Motor neuron (in vitro differentiated cells): ENCODE measurements around the gene CH25H. TPM values are rescaled to one million over a fixed set of nuclear protein-coding genes. Genes with fewer than 3 reads are reported as not detected.

Source experiments
- ATAC-seq, 8 experiments: fragments of 200-7000 bp; cut with Tn5 transposase; replicated peaks in 6 of 8; 2 replicates each; pipeline ENCODE4 v1.8.0; 2021; ENCODE audit warnings: mild to moderate bottlenecking in 8 of 8, moderate library complexity in 8 of 8
- H3K27ac ChIP-seq, 2 donors: fragments of 250-450 bp; sonication (Bioruptor Pico); 2 replicates each; pipeline ENCODE4 v1.9.0; 2021; ENCODE audit warnings: antibody characterized with exemption in 2 of 2, mild to moderate bottlenecking in 2 of 2, moderate library complexity in 1 of 2
- H3K4me1 ChIP-seq, 2 donors: fragments of 250-450 bp; sonication (Bioruptor Pico); replicated peaks in 1 of 2; 2 replicates each; pipeline ENCODE4 v1.6.1; 2021; ENCODE audit warnings: antibody characterized with exemption in 2 of 2, mild to moderate bottlenecking in 2 of 2, moderate library complexity in 1 of 2
- H3K4me3 ChIP-seq, 5 donors: fragments of 250-450 bp; sonication (Bioruptor Pico); 2 replicates each; pipeline ENCODE4 v1.9.0; 2021; ENCODE audit warnings: antibody characterized with exemption in 5 of 5, mild to moderate bottlenecking in 5 of 5, moderate library complexity in 4 of 5
- WGBS, 10 experiments: fragments of 450-650 bp; shearing (Covaris generic); methylation state at CpG; one replicate each; pipeline ENCODE4 v1.0.0; 2022; 5-methylcytosine and 5-hydroxymethylcytosine counted together
- in situ Hi-C, 9 experiments: fragments of 400-800 bp; cut with MboI; loops; one replicate each; pipeline ENCODE4 v1.15.0; 2021; ENCODE audit warnings: low sequenced_read_pairs in 9 of 9, low pct_unique_long_range_greater_than_20kb in 2 of 9; ENCODE audit not compliant: unreplicated experiment in 9 of 9
- total RNA-seq, 8 experiments: library from RNA; unstranded; fragments of 300-600 nt; gene quantifications; 2 replicates each; pipeline versions ENCODE4 v1.2.3 to v1.2.4, GENCODE V29; 2022

The CH25H gene
- total RNA-seq, 8 experiments from 2014 or later = 0.17 to 7.1 (median 1.4) TPM

DNA sequence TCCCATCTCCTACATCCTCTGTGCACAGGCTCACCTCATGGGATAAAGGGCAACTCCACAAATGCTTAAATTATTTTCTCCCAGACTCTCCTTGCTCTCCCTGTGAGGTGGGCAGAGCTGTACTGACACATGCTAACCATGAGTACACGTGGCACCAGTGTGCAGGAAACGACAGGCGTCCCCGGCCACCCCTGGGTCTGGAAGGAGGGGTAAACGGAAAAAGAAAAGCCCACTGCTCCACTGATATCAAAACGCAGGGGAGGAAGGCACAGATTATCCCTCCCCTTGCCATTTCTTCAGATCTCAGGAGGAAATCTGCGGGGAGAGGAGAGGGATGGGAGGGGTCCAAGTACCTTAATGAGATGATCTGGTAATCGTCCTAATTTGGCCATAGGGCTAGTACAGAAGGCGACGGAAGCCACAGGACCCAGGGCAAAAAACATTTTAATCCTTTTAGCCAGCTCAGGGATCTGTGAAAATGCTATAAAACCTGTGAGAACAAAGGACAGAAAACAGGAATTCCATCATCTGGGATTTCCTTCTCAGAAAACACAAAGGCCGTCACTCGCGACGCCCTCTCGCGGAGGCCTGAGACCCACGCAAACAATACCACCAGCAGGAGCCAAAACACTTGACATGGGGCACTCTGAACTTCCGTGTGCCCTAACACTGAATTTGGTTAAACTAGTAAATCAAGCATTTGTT lies 17.8 kb upstream of the CH25H start:
- no peak overlapping the region for H3K27ac ChIP-seq
- H3K4me3 ChIP-seq = no peak overlapping the region
- H3K4me1 ChIP-seq = no peaks in the 10 kb centered on the region
- in situ Hi-C loops = loop anchor here in 7 of 9 experiments (25.0 kb wide), 3 partner anchors 188 to 388 kb away; no protein-coding TSS in a partner anchor
- ATAC-seq = no peak
- WGBS, 10 experiments = 30 to 88% (median 74%) methylated on average over 2 to 16 of the region's 18 CpGs; no CpG with 5 or more reads in 3 of the 10 experiments

DNA sequence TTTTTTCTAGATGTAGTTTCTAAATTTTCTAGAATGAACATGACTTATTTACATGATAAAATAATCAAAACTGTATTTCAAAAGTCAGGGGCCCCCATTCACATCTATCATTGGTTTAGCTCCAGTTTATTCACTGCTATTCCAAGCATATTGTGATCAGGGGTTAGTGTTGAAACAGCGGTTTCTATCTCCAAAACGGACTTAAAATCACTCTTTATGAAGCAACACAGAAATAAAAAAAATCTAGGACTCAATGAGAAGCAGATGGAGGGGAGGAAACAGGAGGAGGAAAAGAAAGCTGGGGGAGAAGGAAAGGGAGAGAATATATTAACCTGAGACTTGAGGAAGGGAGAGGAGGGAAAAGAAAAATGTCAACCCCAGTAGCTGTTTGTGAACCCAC lies 14.8 kb upstream of the CH25H start:
- no peak for ATAC-seq
- in situ Hi-C loops = loop anchor here in 7 of 9 experiments (25.0 kb wide), 3 partner anchors 185 to 385 kb away; no protein-coding TSS in a partner anchor

DNA sequence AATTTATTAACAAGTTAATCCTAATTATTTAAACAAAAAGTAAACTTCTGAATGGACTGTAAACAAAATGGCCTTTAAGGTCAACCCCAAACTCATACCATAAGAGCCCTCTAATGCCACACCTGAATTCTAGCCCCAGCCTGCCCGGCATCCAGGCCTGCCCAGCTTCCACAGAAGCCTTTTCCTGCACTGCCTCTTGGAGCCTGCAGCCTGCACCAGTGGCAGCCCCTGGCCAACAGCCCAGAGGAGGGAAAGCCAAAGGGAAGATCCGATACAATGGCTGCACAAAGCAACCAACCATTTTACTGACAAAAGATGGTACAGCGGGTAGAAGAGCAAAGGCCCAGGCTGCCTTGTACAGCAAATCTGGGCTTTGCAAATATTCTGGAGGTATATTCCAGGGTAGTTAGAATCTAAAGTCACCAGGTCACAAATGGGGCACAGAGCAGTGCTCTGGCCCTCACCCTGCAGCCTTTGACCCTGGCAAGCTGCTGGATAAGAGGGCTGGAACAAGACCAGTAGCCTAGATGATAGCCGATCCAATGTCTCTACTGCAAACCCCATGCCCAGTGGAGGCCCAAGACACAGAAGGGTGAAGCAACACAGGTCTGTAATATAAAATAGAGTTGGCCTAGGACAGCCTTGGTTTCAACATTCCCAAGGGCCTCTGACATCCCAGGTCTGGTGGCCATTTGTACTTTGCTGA lies 12.5 kb upstream of the CH25H start:
- no peak overlapping the region for H3K27ac ChIP-seq
- peaks cover 0 to 3% of the 10 kb centered on the region in 2 donors for H3K4me1 ChIP-seq
- in situ Hi-C loops = loop anchor here in 8 of 9 experiments (10.0 to 25.0 kb wide), 5 partner anchors 182 to 382 kb away; no protein-coding TSS in a partner anchor
- 80 to 100% (median 100%) methylated on average over 1 to 4 of the region's 4 CpGs; no CpG with 5 or more reads in 5 of the 10 experiments for WGBS, 10 experiments
- no peak overlapping the region for H3K4me3 ChIP-seq
- ATAC-seq = peak in 1 of 8 experiments; percentile 18

More for the DNA sequence above, 14.8 kb upstream of the CH25H start:
- Histone ChIP-seq H3K4me1 (peaks cover 0 to 3% of the 10 kb centered on the region in 2 donors), H3K4me3 (no peak overlapping the region), H3K27ac (no peak overlapping the region)
- WGBS, 10 experiments = 0 to 93% (median 76%) methylated on average over 1 to 2 of the region's 2 CpGs; no CpG with 5 or more reads in 1 of the 10 experiments

DNA sequence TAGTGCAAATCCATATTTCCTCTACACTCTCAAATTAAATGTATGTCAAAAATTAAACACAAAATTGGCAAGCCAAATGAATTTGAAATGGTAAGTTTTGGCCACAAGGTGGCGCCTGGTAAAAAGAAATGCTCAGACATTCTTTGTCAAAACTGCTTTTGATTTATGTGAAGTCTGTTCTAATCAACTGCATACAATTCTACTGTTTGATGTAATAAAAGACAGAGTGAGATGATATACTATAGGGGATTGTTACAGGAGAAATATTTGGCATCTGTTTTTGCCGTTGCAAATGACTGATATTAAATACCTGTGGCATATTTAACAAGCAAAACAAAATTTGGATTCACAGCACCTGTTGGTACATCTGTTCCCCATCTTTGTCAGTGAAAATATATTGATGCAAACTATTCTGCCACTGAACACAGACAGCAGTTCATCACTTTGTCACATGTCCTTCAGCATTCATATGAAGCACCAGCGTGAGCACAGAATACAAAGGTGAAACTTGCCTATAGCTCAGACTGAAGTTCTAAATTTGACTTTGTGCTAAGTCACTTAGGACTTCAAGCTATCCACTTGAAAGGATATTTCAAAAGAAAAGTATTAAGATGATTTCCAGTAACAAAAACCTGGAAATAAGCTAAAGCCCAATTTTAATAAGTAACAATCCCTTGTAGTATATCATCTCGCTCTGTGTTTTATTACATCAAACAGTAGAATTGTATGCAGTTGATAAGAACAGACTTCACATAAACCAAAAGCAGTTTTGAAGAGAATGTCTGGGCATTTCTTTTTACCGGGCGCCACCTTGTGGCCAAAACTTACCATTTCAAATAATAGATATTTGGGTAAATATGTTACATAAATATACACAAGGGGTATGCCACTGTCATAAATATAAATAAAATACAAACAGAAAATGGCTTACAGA lies 10.2 kb upstream of the CH25H start:
- 1 to 39% (median 18%) methylated on average over 1 to 6 of the region's 6 CpGs for WGBS, 10 experiments
- no peak overlapping the region for H3K4me3 ChIP-seq
- peak in 4 of 8 experiments; percentile 28 to 49 (median 36) for ATAC-seq
- in situ Hi-C loops = loop anchor here in 8 of 9 experiments (10.0 to 25.0 kb wide), 5 partner anchors 180 to 380 kb away; no protein-coding TSS in a partner anchor
- H3K27ac ChIP-seq = no peak overlapping the region
- peaks cover 0 to 3% of the 10 kb centered on the region in 2 donors for H3K4me1 ChIP-seq

DNA sequence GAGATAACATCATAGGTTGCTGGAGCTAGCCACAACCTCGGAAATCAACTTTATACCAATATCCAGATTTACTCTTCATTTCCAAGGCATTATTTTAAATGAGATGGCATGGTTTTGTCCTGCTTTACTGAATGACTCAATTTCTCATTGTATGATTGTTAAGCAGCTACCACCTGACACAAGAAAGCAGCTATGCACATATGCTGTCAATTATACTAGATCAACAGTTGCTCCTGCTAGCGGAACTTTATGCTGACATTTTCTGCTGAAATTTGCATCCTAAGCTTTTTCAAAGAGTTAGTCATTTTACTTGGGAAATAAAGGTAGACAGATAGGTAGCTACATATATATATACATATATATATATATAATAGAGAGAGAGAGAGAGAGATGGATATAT lies 8.9 kb upstream of the CH25H start:
- WGBS, 10 experiments = 69 to 100% (median 91%) methylated on average over 1 to 2 of the region's 2 CpGs; no CpG with 5 or more reads in 1 of the 10 experiments
- in situ Hi-C loops = loop anchor here in 8 of 9 experiments (10.0 to 25.0 kb wide), 5 partner anchors 179 to 379 kb away; no protein-coding TSS in a partner anchor
- Histone ChIP-seq H3K4me1 (peaks cover 0 to 3% of the 10 kb centered on the region in 2 donors), H3K27ac (no peak overlapping the region), H3K4me3 (no peak overlapping the region)
- no peak for ATAC-seq

DNA sequence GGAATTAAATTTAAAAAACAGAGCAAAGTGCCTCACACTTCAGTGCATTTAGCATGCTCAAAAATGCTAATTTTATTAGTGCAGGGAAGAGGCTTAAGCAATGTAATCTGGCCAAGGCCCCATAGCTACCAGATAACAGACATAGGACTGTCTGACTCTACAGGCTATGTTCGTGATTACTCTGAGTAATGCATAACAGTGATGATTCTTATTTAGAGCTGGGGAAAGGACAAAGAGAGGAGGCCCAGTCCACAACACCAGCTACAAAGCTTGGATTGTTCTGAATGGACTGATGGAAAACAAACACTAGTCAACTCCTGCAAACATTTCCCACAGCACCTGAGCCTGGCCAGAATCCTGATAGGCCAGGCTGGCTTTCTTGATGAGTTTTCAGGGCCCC lies 8.4 kb upstream of the CH25H start:
- WGBS, 10 experiments = 0 to 83% (median 73%) methylated on average over 1 of the region's 1 CpG; no CpG with 5 or more reads in 4 of the 10 experiments
- in situ Hi-C loops = loop anchor here in 8 of 9 experiments (10.0 to 25.0 kb wide), 5 partner anchors 178 to 378 kb away; no protein-coding TSS in a partner anchor

DNA sequence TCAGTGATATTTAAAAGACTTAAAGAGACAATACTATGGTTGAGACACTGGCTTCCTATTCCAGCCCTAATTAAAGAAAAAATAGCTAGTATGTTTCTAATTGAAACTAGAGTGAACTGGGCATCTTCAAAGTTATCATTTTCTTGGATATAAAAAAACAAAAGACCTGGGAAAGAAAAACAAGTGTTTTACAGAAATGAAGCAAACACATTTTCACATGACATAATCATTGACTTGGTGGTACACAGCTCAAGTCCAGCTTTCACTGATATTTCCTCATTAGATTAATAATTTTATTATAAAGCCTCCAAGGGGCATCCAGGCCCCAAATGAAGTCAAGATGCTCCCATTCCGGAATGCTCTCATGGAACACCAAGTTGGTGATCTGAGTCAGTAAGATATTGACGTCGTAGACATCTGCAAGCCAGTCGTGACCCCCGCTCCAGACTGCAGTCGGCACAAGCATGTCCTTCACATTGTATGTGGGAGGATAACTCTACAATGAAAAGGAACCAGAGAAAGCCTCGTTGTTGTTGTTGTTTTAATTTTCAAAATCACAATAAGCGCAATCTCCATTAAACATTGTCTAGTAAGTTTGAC lies 7.5 kb upstream of the CH25H start:
- 40 to 100% (median 89%) methylated on average over 1 to 8 of the region's 8 CpGs for WGBS, 10 experiments
- Histone ChIP-seq H3K4me1 (peaks cover 0 to 3% of the 10 kb centered on the region in 2 donors), H3K27ac (no peak overlapping the region), H3K4me3 (no peak overlapping the region)
- ATAC-seq = no peak
- in situ Hi-C loops = loop anchor here in 8 of 9 experiments (5.0 to 25.0 kb wide), 6 partner anchors 177 to 377 kb away; no protein-coding TSS in a partner anchor

More for the DNA sequence above, 8.4 kb upstream of the CH25H start:
- Histone ChIP-seq H3K27ac (no peak overlapping the region), H3K4me3 (no peak overlapping the region), H3K4me1 (peaks cover 0 to 3% of the 10 kb centered on the region in 2 donors)
- ATAC-seq = peak in 2 of 8 experiments; percentile 22 to 39

DNA sequence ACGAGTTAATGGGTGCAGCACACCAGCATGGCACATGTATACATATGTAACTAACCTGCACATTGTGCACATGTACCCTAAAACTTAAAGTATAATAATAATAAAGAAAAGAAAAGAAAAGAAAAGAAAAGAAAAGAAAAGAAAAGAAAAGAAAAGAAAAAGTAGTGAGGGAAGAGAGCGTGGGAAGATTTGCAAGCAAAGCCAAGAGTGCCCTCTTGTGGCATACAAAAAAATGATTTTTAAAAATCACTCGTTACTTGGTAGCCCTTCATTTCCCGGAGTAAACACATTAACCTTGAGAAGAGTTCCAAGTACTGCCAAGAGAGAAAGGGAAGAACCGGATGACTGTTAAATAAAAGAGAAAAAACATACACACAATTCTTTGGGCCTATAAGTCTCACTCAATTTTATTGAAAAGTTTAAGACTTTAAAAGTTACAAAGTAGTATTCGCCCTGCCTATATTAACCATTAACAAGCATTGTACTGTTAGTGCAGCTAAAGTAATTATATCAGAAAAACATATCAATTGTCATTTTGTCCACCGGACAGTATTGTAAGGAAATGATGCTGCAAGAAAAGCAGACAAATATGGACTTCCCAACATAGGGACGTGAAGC lies 6.2 kb upstream of the CH25H start:
- peaks cover 2 to 5% of the 10 kb centered on the region in 2 donors for H3K4me1 ChIP-seq
- 29 to 57% (median 36%) methylated on average over 1 to 8 of the region's 8 CpGs for WGBS, 10 experiments
- no peak overlapping the region for H3K4me3 ChIP-seq
- H3K27ac ChIP-seq = no peak overlapping the region
- ATAC-seq = peak in 4 of 8 experiments; percentile 32 to 59 (median 52)
- in situ Hi-C loops = loop anchor here in 8 of 9 experiments (5.0 to 25.0 kb wide), 6 partner anchors 176 to 376 kb away; no protein-coding TSS in a partner anchor

DNA sequence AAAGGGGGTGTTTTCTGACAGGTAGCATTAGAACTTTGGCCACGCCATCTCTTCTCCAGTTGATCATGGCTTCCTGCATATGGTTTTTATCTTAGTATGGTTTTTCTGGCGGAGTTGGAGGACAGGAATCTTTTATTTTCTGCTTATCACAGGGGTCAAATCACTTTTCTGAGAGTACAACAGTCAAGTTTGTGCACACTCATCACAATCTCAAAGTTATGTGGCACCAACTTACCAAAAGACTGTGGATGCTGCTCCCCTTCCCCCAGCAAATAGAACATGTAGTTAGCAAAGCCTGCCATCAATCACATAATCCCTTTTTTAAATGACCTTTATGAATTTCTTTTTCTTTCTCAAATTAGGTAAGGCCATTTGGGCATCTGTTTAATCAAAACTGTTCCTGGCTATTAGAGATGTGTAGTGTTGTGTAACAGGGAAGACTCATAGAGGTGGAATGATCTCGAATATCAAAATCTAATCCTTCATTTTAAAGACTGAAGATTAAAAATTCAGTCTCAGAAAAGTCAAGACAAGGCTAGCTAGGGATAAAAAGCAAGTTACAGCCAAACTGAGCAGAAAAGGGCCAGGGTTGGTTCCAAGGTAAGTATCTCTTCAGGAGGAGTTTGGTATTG lies 3.8 kb upstream of the CH25H start:
- in situ Hi-C loops = loop anchor here in 8 of 9 experiments (5.0 to 25.0 kb wide), 6 partner anchors 174 to 374 kb away; no protein-coding TSS in a partner anchor
- Histone ChIP-seq H3K4me3 (no peak overlapping the region), H3K27ac (no peak overlapping the region), H3K4me1 (peaks cover 3 to 8% of the 10 kb centered on the region in 2 donors)
- 69 to 100% (median 88%) methylated on average over 1 to 3 of the region's 3 CpGs; no CpG with 5 or more reads in 1 of the 10 experiments for whole genome bisulfite sequencing, 10 experiments
- no peak for ATAC-seq

DNA sequence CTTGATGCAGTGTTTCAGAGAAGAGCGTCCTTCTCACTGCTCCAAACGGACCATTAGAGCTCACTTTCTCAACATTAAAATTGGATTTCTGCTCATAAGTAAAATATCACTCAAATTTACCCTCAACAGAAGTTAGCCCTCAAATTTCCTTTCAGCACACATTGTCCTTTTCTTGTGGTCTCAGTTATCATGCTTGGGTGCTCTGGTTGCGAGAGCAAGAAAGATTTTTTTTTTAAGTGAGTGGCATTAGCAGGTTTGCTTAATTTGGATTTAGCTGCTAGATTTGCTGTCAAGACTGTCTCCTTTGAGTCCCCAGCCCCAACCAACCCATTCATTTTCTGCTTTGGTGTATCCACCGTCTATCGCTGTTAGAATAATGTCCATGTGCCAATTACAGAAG lies 2.6 kb upstream of the CH25H start:
- Histone ChIP-seq H3K4me1 (peaks cover 3 to 8% of the 10 kb centered on the region in 2 donors), H3K27ac (no peak overlapping the region), H3K4me3 (no peak overlapping the region)
- in situ Hi-C loops = loop anchor here (5.0 to 25.0 kb wide), 7 partner anchors 172 to 372 kb away; no protein-coding TSS in a partner anchor
- 86 to 100% (median 95%) methylated on average over 2 to 5 of the region's 5 CpGs; no CpG with 5 or more reads in 4 of the 10 experiments for WGBS, 10 experiments
- ATAC-seq = no peak
